ENCODE measurements around the gene OR1E2.

DNA sequence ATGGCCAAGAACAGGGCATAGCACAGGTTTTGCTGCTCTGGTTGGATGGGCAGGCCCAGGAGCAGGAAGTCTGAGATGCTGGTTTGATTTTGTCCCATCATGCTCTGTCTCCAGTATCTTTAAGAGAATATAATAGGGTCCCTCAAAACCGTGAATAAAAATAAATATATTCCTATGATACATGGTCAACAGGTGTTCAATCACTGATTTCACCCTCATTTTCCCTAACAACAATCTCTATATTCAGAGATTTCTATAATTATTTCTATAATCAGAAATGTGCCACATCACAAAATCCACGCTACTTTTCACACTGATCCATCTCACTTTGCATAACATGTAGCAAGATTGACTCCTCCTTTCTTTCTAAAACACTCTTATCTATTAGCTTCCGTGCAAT, at the start of gene OR1E2:
- TF ChIP-seq, protein P1, sequence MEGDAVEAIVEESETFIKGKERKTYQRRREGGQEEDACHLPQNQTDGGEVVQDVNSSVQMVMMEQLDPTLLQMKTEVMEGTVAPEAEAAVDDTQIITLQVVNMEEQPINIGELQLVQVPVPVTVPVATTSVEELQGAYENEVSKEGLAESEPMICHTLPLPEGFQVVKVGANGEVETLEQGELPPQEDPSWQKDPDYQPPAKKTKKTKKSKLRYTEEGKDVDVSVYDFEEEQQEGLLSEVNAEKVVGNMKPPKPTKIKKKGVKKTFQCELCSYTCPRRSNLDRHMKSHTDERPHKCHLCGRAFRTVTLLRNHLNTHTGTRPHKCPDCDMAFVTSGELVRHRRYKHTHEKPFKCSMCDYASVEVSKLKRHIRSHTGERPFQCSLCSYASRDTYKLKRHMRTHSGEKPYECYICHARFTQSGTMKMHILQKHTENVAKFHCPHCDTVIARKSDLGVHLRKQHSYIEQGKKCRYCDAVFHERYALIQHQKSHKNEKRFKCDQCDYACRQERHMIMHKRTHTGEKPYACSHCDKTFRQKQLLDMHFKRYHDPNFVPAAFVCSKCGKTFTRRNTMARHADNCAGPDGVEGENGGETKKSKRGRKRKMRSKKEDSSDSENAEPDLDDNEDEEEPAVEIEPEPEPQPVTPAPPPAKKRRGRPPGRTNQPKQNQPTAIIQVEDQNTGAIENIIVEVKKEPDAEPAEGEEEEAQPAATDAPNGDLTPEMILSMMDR (IDR thresholded peaks at IDR 0.05 in 8 of 11, conservative IDR thresholded peaks at IDR 0.05 in 3 of 11) = no peak
- TF ChIP-seq POLR2A (IDR thresholded peaks at IDR 0.05) = no peak
